Esophagus (tissue), 2 donors: ENCODE results near the gene FUCA1. TPM values are rescaled to one million over a fixed set of nuclear protein-coding genes. Genes with fewer than 3 reads are reported as not detected.

Source experiments
- H3K27ac ChIP-seq, 2 donors: one replicate each; pipeline ENCODE4 v1.5.1; 2013; ENCODE audit warnings: low read depth in 2 of 2, mild to moderate bottlenecking in 2 of 2, inconsistent platforms in 1 of 2, low read length in 1 of 2, moderate library complexity in 1 of 2
- H3K27me3 ChIP-seq, 2 donors: one replicate each; pipeline ENCODE4 v1.6.1; 2013; ENCODE audit warnings: low read length in 2 of 2, control low read depth in 1 of 2, mild to moderate bottlenecking in 1 of 2; ENCODE audit not compliant: insufficient read depth in 2 of 2, control insufficient read depth in 1 of 2
- H3K36me3 ChIP-seq, 2 donors: one replicate each; pipeline ENCODE4 v1.6.1; 2013; ENCODE audit warnings: low read length in 1 of 2; ENCODE audit not compliant: control insufficient read depth in 2 of 2, insufficient read depth in 2 of 2
- H3K4me1 ChIP-seq, 2 donors: one replicate each; pipeline ENCODE4 v1.6.1; 2013; ENCODE audit warnings: low read length in 1 of 2; ENCODE audit not compliant: control insufficient read depth in 2 of 2, insufficient read depth in 2 of 2
- H3K4me3 ChIP-seq, 2 donors: one replicate each; pipeline ENCODE4 v1.5.1; 2013; ENCODE audit warnings: low read length in 2 of 2, mild to moderate bottlenecking in 2 of 2, low read depth in 1 of 2, moderate library complexity in 1 of 2
- H3K9me3 ChIP-seq, 2 donors: one replicate each; pipeline ENCODE4 v1.6.1; 2013; ENCODE audit warnings: mild to moderate bottlenecking in 2 of 2, low read depth in 1 of 2, low read length in 1 of 2, moderate library complexity in 1 of 2; ENCODE audit not compliant: control insufficient read depth in 2 of 2, insufficient read depth in 1 of 2
- WGBS, 2 donors: extraction: QIAGEN DNeasy Blood & Tissue Kit; methylation state at CpG; one replicate each; pipeline ENCODE4 v1.1.7; 2013; 5-methylcytosine and 5-hydroxymethylcytosine counted together
- polyA plus RNA-seq, 2 donors: library from polyadenylated mRNA; stranded (reverse); fragments of 200-250 nt; gene quantifications; one replicate each; pipeline ENCODE4 v1.2.3, GENCODE V29; 2013
- donor health status: healthy with polysubstance abuse.
- donor health status: Bipolar disorder and iron deficiency.

FUCA1 gene
- polyA plus RNA-seq, 2 donors = 7.3 to 10.2 TPM

- peak overlapping the region; percentile 55 to 65 for H3K4me3 ChIP-seq
- 15 to 24% methylated on average over 19 of the region's 19 CpGs for WGBS, 2 donors
- H3K4me1 ChIP-seq = peaks cover 0 to 15% of the 10 kb centered on the region in 2 donors
- H3K9me3 ChIP-seq = no peaks in the 10 kb centered on the region
- peaks cover 7 to 18% of the 10 kb centered on the region in 2 donors for H3K36me3 ChIP-seq
- H3K27me3 ChIP-seq = no peaks in the 10 kb centered on the region
- H3K27ac ChIP-seq = peak overlapping the region; percentile 81 to 85
Measured at GRCh38 chr1:23801338-23801748, 66.7 kb downstream of the FUCA1 start.

GRCh38 chr1:23800400-23801337 lies 67.4 kb downstream of the FUCA1 start, which contains the start of gene GALE:
TSS of gene GALE (minus strand) at chr1:23800754. CDS start at chr1:23799007, 1,747 bp downstream.
- Histone ChIP-seq H3K9me3 (no peaks in the 10 kb centered on the region), H3K36me3 (peaks cover 10 to 23% of the 10 kb centered on the region in 2 donors), H3K27me3 (no peaks in the 10 kb centered on the region), H3K4me1 (peaks cover 0 to 15% of the 10 kb centered on the region in 2 donors), H3K27ac (peak within 1 kb of the TSS; percentile 88 to 93), H3K4me3 (peak within 1 kb of the TSS; percentile 65 to 72)
- 0 to 1% methylated on average over 61 to 82 of the region's 82 CpGs for WGBS, 2 donors

- Histone ChIP-seq H3K9me3 (no peaks in the 10 kb centered on the region), H3K4me1 (peaks cover 0 to 15% of the 10 kb centered on the region in 2 donors), H3K27ac (peak overlapping the region; percentile 88 to 93), H3K27me3 (no peaks in the 10 kb centered on the region), H3K4me3 (peak overlapping the region; percentile 65 to 72), H3K36me3 (peaks cover 11 to 23% of the 10 kb centered on the region in 2 donors)
- WGBS, 2 donors = 1 to 3% methylated on average over 48 of the region's 48 CpGs
Measured at GRCh38 chr1:23799570-23800399, 68.3 kb downstream of the FUCA1 start.

- Histone ChIP-seq H3K4me1 (peaks cover 0 to 15% of the 10 kb centered on the region in 2 donors), H3K9me3 (no peaks in the 10 kb centered on the region), H3K27me3 (no peaks in the 10 kb centered on the region), H3K4me3 (peak overlapping the region; percentile 65 to 72), H3K36me3 (peaks cover 11 to 28% of the 10 kb centered on the region in 2 donors), H3K27ac (peak overlapping the region; percentile 88 to 93)
- 44 to 47% methylated on average over 7 of the region's 7 CpGs for WGBS, 2 donors
Measured at GRCh38 chr1:23799255-23799569, 68.9 kb downstream of the FUCA1 start.

- H3K36me3 ChIP-seq = peaks cover 11 to 28% of the 10 kb centered on the region in 2 donors
- H3K27me3 ChIP-seq = no peaks in the 10 kb centered on the region
- peaks cover 0 to 15% of the 10 kb centered on the region in 2 donors for H3K4me1 ChIP-seq
- H3K9me3 ChIP-seq = no peaks in the 10 kb centered on the region
- H3K4me3 ChIP-seq = peak overlapping the region; percentile 65 to 72
- WGBS, 2 donors = 70 to 77% methylated on average over 11 to 12 of the region's 12 CpGs
- H3K27ac ChIP-seq = peak overlapping the region; percentile 88 to 93
Measured at GRCh38 chr1:23798662-23799142, 69.4 kb downstream of the FUCA1 start.

GRCh38 chr1:23797478-23798448 lies 70.3 kb downstream of the FUCA1 start:
- H3K36me3 ChIP-seq = peaks cover 11 to 31% of the 10 kb centered on the region in 2 donors
- no peaks in the 10 kb centered on the region for H3K9me3 ChIP-seq
- H3K27me3 ChIP-seq = no peaks in the 10 kb centered on the region
- peak overlapping the region in 1 of 2 donors; percentile 65 for H3K4me3 ChIP-seq
- peaks cover 0 to 22% of the 10 kb centered on the region in 2 donors for H3K4me1 ChIP-seq
- 75 to 76% methylated on average over 20 of the region's 20 CpGs for WGBS, 2 donors
- H3K27ac ChIP-seq = peak overlapping the region in 1 of 2 donors; percentile 21

- Histone ChIP-seq H3K4me3 (no peak overlapping the region), H3K9me3 (no peaks in the 10 kb centered on the region), H3K4me1 (peaks cover 7 to 29% of the 10 kb centered on the region in 2 donors), H3K27ac (peak overlapping the region in 1 of 2 donors; percentile 3), H3K27me3 (no peaks in the 10 kb centered on the region), H3K36me3 (peaks cover 11 to 31% of the 10 kb centered on the region in 2 donors)
- 65 to 67% methylated on average over 17 of the region's 17 CpGs for WGBS, 2 donors
Measured at GRCh38 chr1:23796466-23797271, 71.4 kb downstream of the FUCA1 start.
